ENCODE results near the gene SYNC.
"Not testable (repeated sequence)": the region's sequence is repeated elsewhere in the genome, so short reads cannot be mapped to it uniquely, and the experiment has no call there.

Gene SYNC

DNA sequence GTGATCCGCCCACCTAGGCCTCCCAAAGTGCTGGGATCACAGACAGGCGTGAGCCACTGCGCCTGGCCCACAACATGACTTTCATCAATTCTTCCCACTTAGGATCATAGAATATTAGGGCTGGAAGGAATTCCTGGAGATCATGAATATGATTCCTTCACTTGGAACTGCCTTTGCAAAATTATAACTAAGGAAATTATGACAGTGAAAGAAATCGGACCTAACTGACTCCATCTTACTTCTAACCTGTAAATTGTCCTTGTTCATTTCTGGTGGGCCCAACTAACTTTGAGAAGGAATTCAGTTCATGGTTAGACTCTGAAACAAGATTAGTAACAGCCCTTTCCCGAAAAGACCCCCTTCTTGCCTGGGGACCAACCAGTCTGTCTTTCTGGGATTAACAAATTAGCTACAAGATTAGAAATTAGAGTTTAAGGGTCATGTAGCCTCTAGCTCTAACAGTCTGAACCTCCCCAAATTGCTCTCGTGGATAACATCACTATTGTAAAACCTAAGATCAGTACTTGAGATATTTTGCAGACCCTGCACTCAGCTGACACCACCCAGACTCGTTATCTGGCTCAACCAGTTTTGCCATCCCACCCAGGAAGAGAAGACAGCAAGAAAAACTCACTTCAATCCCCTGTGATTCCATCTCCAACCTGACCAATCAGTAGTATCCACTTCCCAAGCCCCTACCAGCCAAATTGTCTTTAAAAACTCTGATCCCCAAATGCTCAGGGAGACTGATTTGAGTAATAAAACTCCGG lies 66.9 kb downstream of the SYNC start:
- no peak for DNase-seq

DNA sequence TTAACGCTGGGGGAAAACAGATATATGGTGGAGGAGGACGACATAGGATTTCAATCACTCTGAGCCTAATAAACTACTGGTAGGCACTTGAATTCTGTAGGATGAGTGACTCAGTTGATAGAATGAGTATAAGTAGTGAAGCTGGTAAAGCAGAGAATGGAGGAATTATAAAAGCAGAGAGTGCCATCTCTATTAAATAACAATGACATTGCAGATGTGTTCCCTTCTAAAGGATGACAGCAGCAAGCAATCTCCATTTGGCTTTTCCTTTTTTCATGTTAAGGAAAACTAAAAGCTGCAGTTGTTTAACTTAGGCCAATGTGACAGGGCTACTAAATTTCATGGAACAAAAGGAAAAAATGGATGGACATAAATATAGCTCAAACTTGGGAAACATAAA lies 69.7 kb downstream of the SYNC start:
- no peak for DNase-seq

GRCh38 chr1:32630173-32630572 lies 72.4 kb downstream of the SYNC start:
- DNase-seq, result not testable (repeated sequence)

Measured in activated T-cell treated with anti-CD3 and anti-CD28 coated beads, Interleukin-2, amount 50 U/mL, for 1 hour (primary cell).